ENCODE results near the gene DPYSL3. TPM values are rescaled to one million over a fixed set of nuclear protein-coding genes. Genes with fewer than 3 reads are reported as not detected.

Gene DPYSL3
- polyA plus RNA-seq, 1 donor from 2014 or later, result 689 TPM

GRCh38 chr5:147530530-147531389 lies 20.9 kb upstream of the DPYSL3 start:
- no peaks in the 10 kb centered on the region for H3K9me2 ChIP-seq (ENCODE audit: insufficient read depth, low read length)
- no peaks in the 10 kb centered on the region for H3K36me3 ChIP-seq (ENCODE audit: insufficient read depth, low read length)
- no peak overlapping the region for H3K9ac ChIP-seq (ENCODE audit: low read length)
- no peaks in the 10 kb centered on the region for H3K27me3 ChIP-seq (ENCODE audit: insufficient read depth, low read depth, low read length)
- no peak overlapping the region for H3K27ac ChIP-seq (ENCODE audit: low read length)
- no peaks in the 10 kb centered on the region for H3K79me2 ChIP-seq (replicated peaks; ENCODE audit: insufficient read depth, low read length)
- H2AFZ ChIP-seq (ENCODE audit: low read depth, low read length), result no peak overlapping the region
- no peaks in the 10 kb centered on the region for H3F3A ChIP-seq (ENCODE audit: insufficient read depth, low read length, poor library complexity, severe bottlenecking)
- H3K9me3 ChIP-seq (ENCODE audit: low read length), result no peaks in the 10 kb centered on the region
- H4K20me1 ChIP-seq (ENCODE audit: insufficient read depth), result no peaks in the 10 kb centered on the region
- H3K4me3 ChIP-seq (ENCODE audit: low read length), result no peak overlapping the region
- no peak for TF ChIP-seq MXI1 (conservative IDR thresholded peaks at IDR 0.05; ENCODE audit: poor library complexity, severe bottlenecking)
- TF ChIP-seq REST (IDR thresholded peaks at IDR 0.05; ENCODE audit: borderline replicate concordance), result no peak
- no peak for TF ChIP-seq RAD21 (conservative IDR thresholded peaks at IDR 0.05)
- TF ChIP-seq POLR2AphosphoS5 (IDR thresholded peaks at IDR 0.05), result no peak
- TF ChIP-seq CTCF (IDR thresholded peaks at IDR 0.05; ENCODE audit: poor library complexity, severe bottlenecking), result no peak
- TF ChIP-seq EP300 (conservative IDR thresholded peaks at IDR 0.05; ENCODE audit: poor library complexity, severe bottlenecking), result no peak
- TF ChIP-seq SMC3 (conservative IDR thresholded peaks at IDR 0.05; ENCODE audit: poor library complexity), result no peak
- no peak for TF ChIP-seq EZH2 (IDR thresholded peaks at IDR 0.05; ENCODE audit: borderline replicate concordance, insufficient read depth, low read length, poor library complexity, severe bottlenecking)
- TF ChIP-seq TAF1 (IDR thresholded peaks at IDR 0.05; ENCODE audit: low read depth), result no peak
- H3K4me2 ChIP-seq (ENCODE audit: low read length), result no peak overlapping the region

GRCh38 chr5:147523069-147523468 lies 13.2 kb upstream of the DPYSL3 start:
- Histone ChIP-seq H3K9me2 (ENCODE audit: insufficient read depth, low read length) (no peaks in the 10 kb centered on the region), H3K79me2 (replicated peaks; ENCODE audit: insufficient read depth, low read length) (no peaks in the 10 kb centered on the region), H4K20me1 (ENCODE audit: insufficient read depth) (no peaks in the 10 kb centered on the region), H3K9ac (ENCODE audit: low read length) (no peak overlapping the region), H3K9me3 (ENCODE audit: low read length) (no peaks in the 10 kb centered on the region), H3K4me2 (ENCODE audit: low read length) (no peak overlapping the region), H3K27me3 (ENCODE audit: insufficient read depth, low read depth, low read length) (no peaks in the 10 kb centered on the region), H3K36me3 (ENCODE audit: insufficient read depth, low read length) (no peaks in the 10 kb centered on the region), H3K27ac (ENCODE audit: low read length) (no peak overlapping the region), H3F3A (ENCODE audit: insufficient read depth, low read length, poor library complexity, severe bottlenecking) (no peaks in the 10 kb centered on the region), H2AFZ (ENCODE audit: low read depth, low read length) (no peak overlapping the region), H3K4me3 (ENCODE audit: low read length) (no peak overlapping the region)
- no peak for TF ChIP-seq REST (IDR thresholded peaks at IDR 0.05; ENCODE audit: borderline replicate concordance)
- TF ChIP-seq MXI1 (conservative IDR thresholded peaks at IDR 0.05; ENCODE audit: poor library complexity, severe bottlenecking), result no peak
- TF ChIP-seq EP300 (conservative IDR thresholded peaks at IDR 0.05; ENCODE audit: poor library complexity, severe bottlenecking), result no peak
- no peak for TF ChIP-seq SMC3 (conservative IDR thresholded peaks at IDR 0.05; ENCODE audit: poor library complexity)
- no peak for TF ChIP-seq TAF1 (IDR thresholded peaks at IDR 0.05; ENCODE audit: low read depth)
- no peak for TF ChIP-seq EZH2 (IDR thresholded peaks at IDR 0.05; ENCODE audit: borderline replicate concordance, insufficient read depth, low read length, poor library complexity, severe bottlenecking)
- no peak for TF ChIP-seq RAD21 (conservative IDR thresholded peaks at IDR 0.05)
- TF ChIP-seq CTCF (IDR thresholded peaks at IDR 0.05; ENCODE audit: poor library complexity, severe bottlenecking), result no peak
- TF ChIP-seq POLR2AphosphoS5 (IDR thresholded peaks at IDR 0.05), result no peak
